ENCODE data around the gene EGR1. TPM values are rescaled to one million over a fixed set of nuclear protein-coding genes. Genes with fewer than 3 reads are reported as not detected.

EGR1 gene
- polyA plus RNA-seq, 1 of the 3 experiments (the other 2 are of a cell fraction): 48.0 TPM

DNA sequence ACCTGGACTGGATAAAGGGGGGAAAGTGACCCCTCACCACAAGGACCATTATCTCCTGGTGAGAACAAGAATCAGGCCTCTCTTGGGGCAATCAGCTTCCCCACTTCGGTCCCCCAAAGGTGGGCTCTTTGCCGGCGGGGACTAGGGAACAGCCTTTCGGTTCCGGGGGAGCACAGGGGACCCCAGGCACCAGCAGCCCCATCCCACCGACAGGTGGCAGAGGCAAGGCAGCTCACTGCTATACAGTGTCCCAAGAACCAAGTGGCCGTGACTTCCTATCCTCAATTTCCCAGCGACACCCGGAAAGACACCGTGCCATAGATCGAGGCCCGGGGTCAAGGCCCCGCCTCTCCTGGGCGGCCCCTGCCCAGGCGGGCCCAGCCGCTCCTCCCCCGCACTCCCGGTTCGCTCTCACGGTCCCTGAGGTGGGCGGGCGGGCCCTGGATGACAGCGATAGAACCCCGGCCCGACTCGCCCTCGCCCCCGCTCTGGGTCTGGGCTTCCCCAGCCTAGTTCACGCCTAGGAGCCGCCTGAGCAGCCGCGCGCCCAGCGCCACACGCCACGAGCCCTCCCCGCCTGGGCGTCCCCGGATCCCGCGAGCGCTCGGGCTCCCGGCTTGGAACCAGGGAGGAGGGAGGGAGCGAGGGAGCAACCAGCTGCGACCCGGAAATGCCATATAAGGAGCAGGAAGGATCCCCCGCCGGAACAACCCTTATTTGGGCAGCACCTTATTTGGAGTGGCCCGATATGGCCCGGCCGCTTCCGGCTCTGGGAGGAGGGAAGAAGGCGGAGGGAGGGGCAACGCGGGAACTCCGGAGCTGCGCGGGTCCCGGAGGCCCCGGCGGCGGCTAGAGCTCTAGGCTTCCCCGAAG is 655 bp upstream of the EGR1 start (continued):
- TF ChIP-seq, protein P1, sequence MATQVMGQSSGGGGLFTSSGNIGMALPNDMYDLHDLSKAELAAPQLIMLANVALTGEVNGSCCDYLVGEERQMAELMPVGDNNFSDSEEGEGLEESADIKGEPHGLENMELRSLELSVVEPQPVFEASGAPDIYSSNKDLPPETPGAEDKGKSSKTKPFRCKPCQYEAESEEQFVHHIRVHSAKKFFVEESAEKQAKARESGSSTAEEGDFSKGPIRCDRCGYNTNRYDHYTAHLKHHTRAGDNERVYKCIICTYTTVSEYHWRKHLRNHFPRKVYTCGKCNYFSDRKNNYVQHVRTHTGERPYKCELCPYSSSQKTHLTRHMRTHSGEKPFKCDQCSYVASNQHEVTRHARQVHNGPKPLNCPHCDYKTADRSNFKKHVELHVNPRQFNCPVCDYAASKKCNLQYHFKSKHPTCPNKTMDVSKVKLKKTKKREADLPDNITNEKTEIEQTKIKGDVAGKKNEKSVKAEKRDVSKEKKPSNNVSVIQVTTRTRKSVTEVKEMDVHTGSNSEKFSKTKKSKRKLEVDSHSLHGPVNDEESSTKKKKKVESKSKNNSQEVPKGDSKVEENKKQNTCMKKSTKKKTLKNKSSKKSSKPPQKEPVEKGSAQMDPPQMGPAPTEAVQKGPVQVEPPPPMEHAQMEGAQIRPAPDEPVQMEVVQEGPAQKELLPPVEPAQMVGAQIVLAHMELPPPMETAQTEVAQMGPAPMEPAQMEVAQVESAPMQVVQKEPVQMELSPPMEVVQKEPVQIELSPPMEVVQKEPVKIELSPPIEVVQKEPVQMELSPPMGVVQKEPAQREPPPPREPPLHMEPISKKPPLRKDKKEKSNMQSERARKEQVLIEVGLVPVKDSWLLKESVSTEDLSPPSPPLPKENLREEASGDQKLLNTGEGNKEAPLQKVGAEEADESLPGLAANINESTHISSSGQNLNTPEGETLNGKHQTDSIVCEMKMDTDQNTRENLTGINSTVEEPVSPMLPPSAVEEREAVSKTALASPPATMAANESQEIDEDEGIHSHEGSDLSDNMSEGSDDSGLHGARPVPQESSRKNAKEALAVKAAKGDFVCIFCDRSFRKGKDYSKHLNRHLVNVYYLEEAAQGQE (IDR thresholded peaks at IDR 0.05; ENCODE audit: low read depth, low read length): no peak
- no peak for TF ChIP-seq EP300 (IDR thresholded peaks at IDR 0.05; ENCODE audit: borderline replicate concordance in 1 of 2, low read depth in 1 of 2, low read length in 1 of 2)
- no peak for TF ChIP-seq RAD21 (IDR thresholded peaks at IDR 0.05; ENCODE audit: low read length)
- TF ChIP-seq, protein P2, sequence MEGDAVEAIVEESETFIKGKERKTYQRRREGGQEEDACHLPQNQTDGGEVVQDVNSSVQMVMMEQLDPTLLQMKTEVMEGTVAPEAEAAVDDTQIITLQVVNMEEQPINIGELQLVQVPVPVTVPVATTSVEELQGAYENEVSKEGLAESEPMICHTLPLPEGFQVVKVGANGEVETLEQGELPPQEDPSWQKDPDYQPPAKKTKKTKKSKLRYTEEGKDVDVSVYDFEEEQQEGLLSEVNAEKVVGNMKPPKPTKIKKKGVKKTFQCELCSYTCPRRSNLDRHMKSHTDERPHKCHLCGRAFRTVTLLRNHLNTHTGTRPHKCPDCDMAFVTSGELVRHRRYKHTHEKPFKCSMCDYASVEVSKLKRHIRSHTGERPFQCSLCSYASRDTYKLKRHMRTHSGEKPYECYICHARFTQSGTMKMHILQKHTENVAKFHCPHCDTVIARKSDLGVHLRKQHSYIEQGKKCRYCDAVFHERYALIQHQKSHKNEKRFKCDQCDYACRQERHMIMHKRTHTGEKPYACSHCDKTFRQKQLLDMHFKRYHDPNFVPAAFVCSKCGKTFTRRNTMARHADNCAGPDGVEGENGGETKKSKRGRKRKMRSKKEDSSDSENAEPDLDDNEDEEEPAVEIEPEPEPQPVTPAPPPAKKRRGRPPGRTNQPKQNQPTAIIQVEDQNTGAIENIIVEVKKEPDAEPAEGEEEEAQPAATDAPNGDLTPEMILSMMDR (IDR thresholded peaks at IDR 0.05): peak; percentile 18

DNA sequence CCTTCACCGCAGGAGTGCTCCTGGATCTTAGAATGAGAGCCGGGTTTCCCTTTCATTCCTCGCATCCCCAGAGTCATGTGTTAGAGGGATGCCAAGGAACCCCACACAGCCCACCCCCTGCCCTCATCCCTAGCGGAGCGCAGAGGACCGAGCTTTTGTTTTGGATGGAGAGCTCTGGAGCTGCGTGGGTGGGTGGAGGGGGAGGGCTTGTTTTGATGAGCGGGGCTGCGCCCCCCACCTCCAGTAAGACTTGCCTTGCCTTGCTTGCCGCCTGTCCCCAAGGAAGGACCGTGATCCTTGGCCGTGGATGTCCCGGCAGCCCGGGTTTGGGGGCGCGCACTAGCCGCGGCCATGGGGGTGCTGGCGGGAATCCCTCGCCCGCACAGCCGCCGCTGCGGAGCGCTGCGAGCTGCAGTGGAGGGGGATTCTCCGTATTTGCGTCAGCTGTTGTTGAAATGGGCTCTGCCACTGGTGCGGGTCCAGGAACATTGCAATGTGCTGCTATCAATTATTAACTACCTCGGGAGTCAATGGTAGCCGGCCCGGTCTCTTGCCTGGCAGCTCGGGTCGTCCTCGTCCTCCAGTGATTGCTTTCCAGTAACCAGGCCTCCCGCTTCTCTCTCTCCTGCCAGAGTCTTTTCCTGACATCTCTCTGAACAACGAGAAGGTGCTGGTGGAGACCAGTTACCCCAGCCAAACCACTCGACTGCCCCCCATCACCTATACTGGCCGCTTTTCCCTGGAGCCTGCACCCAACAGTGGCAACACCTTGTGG is 1.0 kb downstream of the EGR1 start:
- Histone ChIP-seq H2AFZ (ENCODE audit: low read depth) (no peak overlapping the region; the same call in 1 of the 2 replicates), H3K27ac (ENCODE audit: low read depth in 2 of 2, low read length in 1 of 2) (no peak overlapping the region), H3K79me2 (ENCODE audit: insufficient read depth) (peaks cover 12% of the 10 kb centered on the region; the same call in 1 of the 2 replicates), H3K36me3 (replicated peaks in 1 of 2; ENCODE audit: control insufficient read depth in 1 of 2, insufficient read depth in 2 of 2, low read length in 1 of 2) (peaks cover 0 to 13% of the 10 kb centered on the region in 2 experiments), H3F3A (replicated peaks; ENCODE audit: insufficient read depth) (peaks cover 37% of the 10 kb centered on the region), H3K9me3 (no peaks in the 10 kb centered on the region), H4K20me1 (ENCODE audit: insufficient read depth) (peaks cover 37% of the 10 kb centered on the region), H3K27me3 (ENCODE audit: insufficient read depth) (no peaks in the 10 kb centered on the region), H3K4me2 (peak overlapping the region; percentile 98), H3K4me1 (ENCODE audit: control insufficient read depth in 1 of 2, insufficient read depth in 2 of 2, low read depth in 1 of 2, low read length in 1 of 2) (peaks cover 9 to 19% of the 10 kb centered on the region in 2 experiments; a peak in 1 of 4 replicates), H3K9me2 (no peaks in the 10 kb centered on the region), H3K9ac (peak overlapping the region; percentile 97), H3K4me3 (ENCODE audit: low read depth in 2 of 2, low read length in 1 of 2) (peak overlapping the region; percentile 81 to 83)
- CTCF ChIA-PET: interaction anchor here (0.8 to 11.7 kb wide), 8 partner anchors 9 to 59 kb away, joined by 3 to 196 read pairs (median 6); no protein-coding TSS in a partner anchor
- WGBS (ENCODE audit: low lambda C conversion rate): 52% methylated on average over 18 of the region's 39 CpGs
- DNase-seq: peak; percentile 39
- POLR2A ChIA-PET: interaction anchor here (0.6 to 3.2 kb wide), 9 partner anchors 8 to 135 kb away, joined by 3 to 22 read pairs (median 7); partner anchors contain the start of gene CDC25C
- TF ChIP-seq FOXM1 (IDR thresholded peaks at IDR 0.05; ENCODE audit: low read depth) (no peak), RAD21 (IDR thresholded peaks at IDR 0.05; ENCODE audit: low read length) (no peak), MXI1 (IDR thresholded peaks at IDR 0.05; ENCODE audit: low read depth, low read length) (0 out of 2 replicates have a peak, but pooled peaks have one; percentile 18)
- TF ChIP-seq, protein P3, sequence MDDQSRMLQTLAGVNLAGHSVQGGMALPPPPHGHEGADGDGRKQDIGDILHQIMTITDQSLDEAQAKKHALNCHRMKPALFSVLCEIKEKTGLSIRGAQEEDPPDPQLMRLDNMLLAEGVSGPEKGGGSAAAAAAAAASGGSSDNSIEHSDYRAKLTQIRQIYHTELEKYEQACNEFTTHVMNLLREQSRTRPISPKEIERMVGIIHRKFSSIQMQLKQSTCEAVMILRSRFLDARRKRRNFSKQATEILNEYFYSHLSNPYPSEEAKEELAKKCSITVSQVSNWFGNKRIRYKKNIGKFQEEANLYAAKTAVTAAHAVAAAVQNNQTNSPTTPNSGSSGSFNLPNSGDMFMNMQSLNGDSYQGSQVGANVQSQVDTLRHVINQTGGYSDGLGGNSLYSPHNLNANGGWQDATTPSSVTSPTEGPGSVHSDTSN (IDR thresholded peaks at IDR 0.05): no peak
- TF ChIP-seq, protein P4, sequence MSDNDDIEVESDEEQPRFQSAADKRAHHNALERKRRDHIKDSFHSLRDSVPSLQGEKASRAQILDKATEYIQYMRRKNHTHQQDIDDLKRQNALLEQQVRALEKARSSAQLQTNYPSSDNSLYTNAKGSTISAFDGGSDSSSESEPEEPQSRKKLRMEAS (IDR thresholded peaks at IDR 0.05; ENCODE audit: low read depth): no peak
- TF ChIP-seq, protein P5, sequence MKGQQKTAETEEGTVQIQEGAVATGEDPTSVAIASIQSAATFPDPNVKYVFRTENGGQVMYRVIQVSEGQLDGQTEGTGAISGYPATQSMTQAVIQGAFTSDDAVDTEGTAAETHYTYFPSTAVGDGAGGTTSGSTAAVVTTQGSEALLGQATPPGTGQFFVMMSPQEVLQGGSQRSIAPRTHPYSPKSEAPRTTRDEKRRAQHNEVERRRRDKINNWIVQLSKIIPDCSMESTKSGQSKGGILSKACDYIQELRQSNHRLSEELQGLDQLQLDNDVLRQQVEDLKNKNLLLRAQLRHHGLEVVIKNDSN (IDR thresholded peaks at IDR 0.05; ENCODE audit: borderline replicate concordance, low read depth): no peak
- TF ChIP-seq, protein P2 (IDR thresholded peaks at IDR 0.05): no peak
